GM18520 (cell line): ENCODE data around the gene RHEB.
"Not testable (repeated sequence)": the region's sequence is repeated elsewhere in the genome, so short reads cannot be mapped to it uniquely, and the experiment has no call there.

Experiments used
- ATAC-seq: cut with Tn5 transposase; IDR thresholded peaks from one replicate; pipeline ENCODE4 v1.9.1; 2021; ENCODE audit not compliant: unreplicated experiment

RHEB gene

GRCh38 chr7:151519765-151520418 lies at the start of gene RHEB:
Gene RHEB (minus strand): TSS chr7:151519895. CDS start chr7:151519511, 384 bp downstream.
- peak; percentile 67 for ATAC-seq

GRCh38 chr7:151566897-151567320 lies 47.2 kb upstream of the RHEB start:
- ATAC-seq = no peak

- no peak for ATAC-seq
These were observed 45.8 kb upstream of the RHEB start for GRCh38 chr7:151565541-151565940.

GRCh38 chr7:151560243-151560642 lies 40.5 kb upstream of the RHEB start:
- ATAC-seq = no peak

- no peak for ATAC-seq
These were observed 40.0 kb upstream of the RHEB start for GRCh38 chr7:151559557-151560183.

GRCh38 chr7:151558575-151558974 lies 38.9 kb upstream of the RHEB start:
- no peak for ATAC-seq

- ATAC-seq = no peak
These were observed 36.9 kb upstream of the RHEB start for GRCh38 chr7:151556592-151556991.

GRCh38 chr7:151553356-151553755 lies 33.7 kb upstream of the RHEB start:
- no peak for ATAC-seq

- ATAC-seq = no peak
These were observed 32.8 kb upstream of the RHEB start for GRCh38 chr7:151552352-151553028.

GRCh38 chr7:151551820-151552219 lies 32.1 kb upstream of the RHEB start:
- ATAC-seq = no peak

GRCh38 chr7:151550656-151551286 lies 31.1 kb upstream of the RHEB start:
- ATAC-seq = no peak

- ATAC-seq = no peak
These were observed 29.9 kb upstream of the RHEB start for GRCh38 chr7:151549644-151550043.

- no peak for ATAC-seq
These were observed 29.4 kb upstream of the RHEB start for GRCh38 chr7:151549083-151549482.

- no peak for ATAC-seq
These were observed 24.5 kb upstream of the RHEB start for GRCh38 chr7:151544183-151544582.

GRCh38 chr7:151542606-151543130 lies 23.0 kb upstream of the RHEB start:
- no peak for ATAC-seq

GRCh38 chr7:151541709-151542499 lies 22.2 kb upstream of the RHEB start:
- ATAC-seq = no peak

- no peak for ATAC-seq
These were observed 20.5 kb upstream of the RHEB start for GRCh38 chr7:151540146-151540545.

- ATAC-seq = peak; percentile 84
These were observed 19.5 kb upstream of the RHEB start for GRCh38 chr7:151539088-151539671.

- no peak for ATAC-seq
These were observed 18.3 kb upstream of the RHEB start for GRCh38 chr7:151537818-151538561.

GRCh38 chr7:151536178-151536577 lies 16.5 kb upstream of the RHEB start:
- ATAC-seq = not testable (repeated sequence)
